VCaP (cell line): ENCODE measurements around the gene SMIM24.

Experiments
- H3K27ac ChIP-seq: fragments of 450-650 bp; 2 replicates; pipeline ENCODE4 v1.5.1; 2017
- CTCF ChIP-seq: fragments of 450-650 bp; conservative IDR thresholded peaks from 2 replicates; pipeline ENCODE4 v1.5.1; 2017; ENCODE audit warnings: mild to moderate bottlenecking, moderate library complexity

SMIM24 gene

GRCh38 chr19:3524078-3524842 is 43.9 kb upstream of the SMIM24 start:
- H3K27ac ChIP-seq: no peak overlapping the region
- TF ChIP-seq CTCF: no peak

- TF ChIP-seq CTCF: no peak
- no peak overlapping the region for H3K27ac ChIP-seq
Measured at GRCh38 chr19:3523361-3524077, 43.2 kb upstream of the SMIM24 start.

- H3K27ac ChIP-seq: no peak overlapping the region
- no peak for TF ChIP-seq CTCF
Measured at GRCh38 chr19:3522421-3523360, 42.4 kb upstream of the SMIM24 start.

DNA sequence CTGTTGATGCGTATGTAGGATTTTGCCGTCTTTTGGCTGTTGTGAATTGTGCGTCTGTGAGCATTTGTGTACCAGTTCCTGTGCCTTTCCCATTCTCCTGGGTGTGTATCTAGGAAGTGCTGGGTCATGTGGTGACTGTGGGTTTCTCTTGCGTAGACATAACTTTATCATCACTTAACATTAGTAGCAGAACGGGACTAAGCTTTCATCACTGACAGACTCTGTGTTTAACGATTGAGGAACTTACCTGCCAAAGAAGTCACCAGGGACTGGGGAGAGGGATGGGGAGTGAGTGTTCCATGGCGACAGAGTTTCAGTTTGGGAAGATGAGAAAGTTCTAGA is 40.8 kb upstream of the SMIM24 start:
- no peak for TF ChIP-seq CTCF
- H3K27ac ChIP-seq: no peak overlapping the region

DNA sequence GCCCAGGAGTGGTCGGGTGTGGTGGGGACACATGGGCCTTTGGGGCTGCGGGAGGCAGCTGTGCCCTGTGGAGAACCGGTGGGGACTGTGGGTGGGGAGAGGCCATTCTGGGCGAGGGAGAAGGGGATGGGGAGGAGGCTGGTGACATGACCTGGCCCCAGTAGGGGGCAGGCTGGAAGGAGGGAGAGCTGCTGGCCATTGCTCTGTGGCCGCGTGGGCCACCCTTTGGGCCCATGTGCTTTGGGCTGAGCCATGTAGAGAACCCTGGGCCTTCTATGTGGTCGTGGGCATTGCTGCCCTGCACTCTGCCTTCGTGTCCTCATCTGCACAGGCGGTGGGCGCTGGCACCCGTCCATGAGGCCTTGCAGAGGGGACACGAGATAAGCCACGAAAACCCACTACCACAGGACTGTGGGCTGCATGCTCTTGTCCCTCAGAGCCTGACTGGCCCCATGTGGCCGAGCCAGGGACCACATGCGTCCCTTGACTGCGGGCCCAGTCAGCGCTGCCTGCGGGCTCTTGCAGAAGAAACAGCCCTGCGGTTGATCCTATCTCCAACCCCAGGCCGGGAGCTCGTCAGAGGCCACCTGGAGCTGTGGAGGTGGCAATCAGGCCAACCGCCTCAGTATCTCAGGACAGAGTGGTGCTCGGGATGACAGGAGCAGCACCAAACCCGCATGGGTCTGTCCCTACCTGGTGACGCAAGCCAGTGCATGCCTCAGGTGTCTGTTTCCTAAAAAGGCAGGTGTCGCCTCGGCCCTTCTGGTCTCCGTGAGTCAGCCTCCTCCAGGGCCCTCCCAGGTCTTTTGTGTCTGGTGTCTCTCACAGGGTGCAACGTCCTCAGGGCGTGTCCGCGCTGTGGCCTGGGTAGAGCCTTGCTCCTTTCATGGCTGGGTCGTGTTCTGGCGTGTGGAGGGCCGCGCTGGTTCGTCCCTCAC is 40.1 kb upstream of the SMIM24 start:
- H3K27ac ChIP-seq: no peak overlapping the region
- TF ChIP-seq CTCF: no peak

GRCh38 chr19:3519126-3519525 is 38.8 kb upstream of the SMIM24 start:
- TF ChIP-seq CTCF: no peak
- no peak overlapping the region for H3K27ac ChIP-seq
